ENCODE data around the gene MMP2. TPM values are rescaled to one million over a fixed set of nuclear protein-coding genes. Genes with fewer than 3 reads are reported as not detected.

MMP2 gene
- total RNA-seq, 3 donors from 2014 or later = 113 to 1,485 (median 459) TPM

DNA sequence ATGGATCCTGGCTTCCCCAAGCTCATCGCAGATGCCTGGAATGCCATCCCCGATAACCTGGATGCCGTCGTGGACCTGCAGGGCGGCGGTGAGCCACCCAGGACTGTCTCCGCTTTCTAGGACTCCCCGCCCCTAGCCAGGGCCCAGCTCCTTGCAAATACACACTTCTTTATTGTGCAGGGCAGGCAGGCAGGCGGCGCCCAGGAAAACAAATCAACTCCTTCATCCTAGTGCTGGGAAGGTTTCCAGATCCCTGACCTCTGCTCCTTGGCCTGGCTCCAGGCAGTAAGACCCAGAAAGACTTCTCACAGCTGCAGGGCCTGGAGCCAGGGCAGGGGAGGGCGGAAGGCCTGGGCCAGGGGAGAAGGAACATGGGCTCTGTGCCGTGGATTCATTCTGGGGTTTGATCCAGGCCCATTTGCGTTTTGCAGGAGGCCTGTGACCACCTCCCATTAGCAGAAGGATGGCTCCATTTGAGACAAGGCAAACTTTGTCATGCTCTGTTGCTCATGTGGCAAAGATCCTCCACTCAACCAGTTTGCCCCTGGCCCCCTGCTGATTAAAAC lies 23.9 kb downstream of the MMP2 start:
- Histone ChIP-seq H3K4me3 (no peak overlapping the region), H3K27me3 (no peaks in the 10 kb centered on the region), H3K4me1 (peaks cover 14 to 17% of the 10 kb centered on the region in 2 donors), H3K9me3 (no peaks in the 10 kb centered on the region), H3K36me3 (no peaks in the 10 kb centered on the region), H3K27ac (peak overlapping the region; percentile 48 to 54)
- intact Hi-C loops (cut with DNase I; ENCODE audit: low total_unique reads) = no loop called here
- peak; percentile 67 to 68 for DNase-seq (ENCODE audit: low spot score in 2 of 2)
- TF ChIP-seq POLR2AphosphoS5 (IDR thresholded peaks at IDR 0.05) (peak; percentile 60 to 94 (median 62)), POLR2A (IDR thresholded peaks at IDR 0.05) (no peak), CTCF (IDR thresholded peaks at IDR 0.05) (peak in 1 of 3 donors; percentile 12)

GRCh38 chr16:55503726-55504550 lies 24.9 kb downstream of the MMP2 start:
- Histone ChIP-seq H3K4me3 (no peak overlapping the region), H3K27ac (peak overlapping the region in 1 of 2 donors; percentile 54), H3K9me3 (no peaks in the 10 kb centered on the region), H3K36me3 (no peaks in the 10 kb centered on the region), H3K27me3 (no peaks in the 10 kb centered on the region), H3K4me1 (peaks cover 14 to 17% of the 10 kb centered on the region in 2 donors)
- TF ChIP-seq POLR2A (IDR thresholded peaks at IDR 0.05) (no peak), CTCF (IDR thresholded peaks at IDR 0.05) (no peak), POLR2AphosphoS5 (IDR thresholded peaks at IDR 0.05) (no peak)
- no peak for DNase-seq (ENCODE audit: low spot score in 2 of 2)
- intact Hi-C loops (cut with DNase I; ENCODE audit: low total_unique reads) = no loop called here

- peaks cover 14 to 17% of the 10 kb centered on the region in 2 donors for H3K4me1 ChIP-seq
- intact Hi-C loops (cut with DNase I; ENCODE audit: low total_unique reads) = no loop called here
- H3K9me3 ChIP-seq = no peaks in the 10 kb centered on the region
- H3K36me3 ChIP-seq = no peaks in the 10 kb centered on the region
- no peak overlapping the region for H3K4me3 ChIP-seq
- no peak for DNase-seq (ENCODE audit: low spot score in 2 of 2)
- TF ChIP-seq POLR2AphosphoS5 (IDR thresholded peaks at IDR 0.05) (no peak), POLR2A (IDR thresholded peaks at IDR 0.05) (no peak), CTCF (IDR thresholded peaks at IDR 0.05) (no peak)
- H3K27ac ChIP-seq = no peak overlapping the region
- no peaks in the 10 kb centered on the region for H3K27me3 ChIP-seq
These were observed 26.5 kb downstream of the MMP2 start for GRCh38 chr16:55505333-55506015.

DNA sequence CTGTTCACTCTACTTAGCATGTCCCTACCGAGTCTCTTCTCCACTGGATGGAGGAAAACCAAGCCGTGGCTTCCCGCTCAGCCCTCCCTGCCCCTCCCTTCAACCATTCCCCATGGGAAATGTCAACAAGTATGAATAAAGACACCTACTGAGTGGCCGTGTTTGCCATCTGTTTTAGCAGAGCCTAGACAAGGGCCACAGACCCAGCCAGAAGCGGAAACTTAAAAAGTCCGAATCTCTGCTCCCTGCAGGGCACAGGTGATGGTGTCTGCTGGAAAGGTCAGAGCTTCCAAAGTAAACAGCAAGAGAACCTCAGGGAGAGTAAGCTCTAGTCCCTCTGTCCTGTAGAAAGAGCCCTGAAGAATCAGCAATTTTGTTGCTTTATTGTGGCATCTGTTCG lies 27.1 kb downstream of the MMP2 start:
- TF ChIP-seq CTCF (IDR thresholded peaks at IDR 0.05) (no peak), POLR2A (IDR thresholded peaks at IDR 0.05) (no peak), POLR2AphosphoS5 (IDR thresholded peaks at IDR 0.05) (no peak)
- DNase-seq (ENCODE audit: low spot score in 2 of 2) = no peak
- Histone ChIP-seq H3K27ac (no peak overlapping the region), H3K36me3 (no peaks in the 10 kb centered on the region), H3K4me3 (no peak overlapping the region), H3K9me3 (no peaks in the 10 kb centered on the region), H3K27me3 (no peaks in the 10 kb centered on the region), H3K4me1 (peaks cover 9 to 15% of the 10 kb centered on the region in 2 donors)
- intact Hi-C loops (cut with DNase I; ENCODE audit: low total_unique reads) = no loop called here

- Histone ChIP-seq H3K27me3 (no peaks in the 10 kb centered on the region), H3K27ac (no peak overlapping the region), H3K4me3 (no peak overlapping the region), H3K9me3 (no peaks in the 10 kb centered on the region), H3K36me3 (no peaks in the 10 kb centered on the region), H3K4me1 (peaks cover 9 to 10% of the 10 kb centered on the region in 2 donors)
- no peak for DNase-seq (ENCODE audit: low spot score in 2 of 2)
- TF ChIP-seq POLR2A (IDR thresholded peaks at IDR 0.05) (no peak), POLR2AphosphoS5 (IDR thresholded peaks at IDR 0.05) (no peak)
- intact Hi-C loops (cut with DNase I; ENCODE audit: low total_unique reads) = no loop called here
These were observed 27.7 kb downstream of the MMP2 start for GRCh38 chr16:55506708-55507107.
